ENCODE results near the gene CELA3B. TPM values are rescaled to one million over a fixed set of nuclear protein-coding genes. Genes with fewer than 3 reads are reported as not detected.

Gene CELA3B
- total and polyA plus RNA-seq, 2 of the 13 experiments (the other 11 are each of a cell fraction or from before 2014, with no cell fraction given) = 0.34 TPM; not detected in 1

DNA sequence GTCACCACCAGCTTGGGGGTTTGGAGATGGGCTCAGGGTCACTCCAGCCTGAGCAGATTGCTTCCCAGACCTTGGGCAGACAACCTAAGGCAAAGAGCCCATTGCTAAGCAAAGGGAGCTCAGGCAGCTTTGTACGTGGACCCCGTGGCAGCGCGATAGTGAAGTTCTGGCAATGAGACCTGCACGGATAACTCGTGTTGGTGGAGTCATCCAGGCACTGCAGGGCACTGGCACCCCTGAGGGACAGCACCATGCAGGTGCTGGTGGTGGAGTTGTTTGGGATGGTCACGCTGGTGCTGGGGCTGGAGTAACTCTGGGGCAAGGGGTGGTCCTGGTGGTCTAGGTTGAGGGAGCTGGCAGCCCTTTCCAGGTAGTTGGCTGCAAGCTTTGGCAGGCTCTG lies 26.1 kb upstream of the CELA3B start:
- ChIA-PET CTCF (ENCODE audit: low intra/inter-chr PET ratio, low total read pairs) (no interaction called here), POLR2A (no interaction called here)
- H3K27me3 ChIP-seq (ENCODE audit: control insufficient read depth in 1 of 2, insufficient read depth in 2 of 2, low read length in 2 of 2) = peaks cover 5 to 52% of the 10 kb centered on the region in 2 experiments; a peak in 4 of 5 replicates
- intact Hi-C loops (cut with micrococcal nuclease; ENCODE audit: unreplicated experiment) (no loop called here), in situ Hi-C loops (cut with HindIII; ENCODE audit: extremely low pct_ligation_motif_present, low pct_unique_long_range_greater_than_20kb) (no loop called here)
- no peak overlapping the region for H2AFZ ChIP-seq (ENCODE audit: low read length)
- 79% methylated on average over 6 of the region's 7 CpGs for WGBS (ENCODE audit: low lambda C conversion rate)
- H3K9me3 ChIP-seq (ENCODE audit: low read length) = no peaks in the 10 kb centered on the region
- no peak for ATAC-seq
- H3K4me2 ChIP-seq (ENCODE audit: low read depth, low read length) = no peak overlapping the region
- H4K20me1 ChIP-seq (ENCODE audit: insufficient read depth, low read length) = no peaks in the 10 kb centered on the region
- H3K9ac ChIP-seq (ENCODE audit: insufficient read depth, low read depth, low read length) = no peak overlapping the region
- no peak overlapping the region for H3K4me3 ChIP-seq (replicated peaks in 1 of 3; ENCODE audit: insufficient read depth in 1 of 3, low read depth in 2 of 3, low read length in 3 of 3)
- DNase-seq (ENCODE audit: low spot score) = no peak
- H3K36me3 ChIP-seq (replicated peaks in 1 of 2; ENCODE audit: control insufficient read depth in 1 of 2, insufficient read depth in 2 of 2, low read length in 2 of 2) = no peaks in the 10 kb centered on the region
- no peaks in the 10 kb centered on the region for H3K79me2 ChIP-seq (ENCODE audit: insufficient read depth, low read length)
- no TSS peak for BruUV-seq (replicated peaks)
- no peak overlapping the region for H3K27ac ChIP-seq (ENCODE audit: extremely low read length, insufficient read depth, low read length)
- FAIRE-seq = no peak
- peaks cover 25% of the 10 kb centered on the region for H3K4me1 ChIP-seq (ENCODE audit: insufficient read depth, low read length)
- TF ChIP-seq ZNF557 (CRISPR knock-in tag; IDR thresholded peaks at IDR 0.05) (no peak), CHD2 (IDR thresholded peaks at IDR 0.05; ENCODE audit: low read depth, low read length) (no peak), ZSCAN20 (CRISPR knock-in tag; IDR thresholded peaks at IDR 0.05; ENCODE audit: borderline replicate concordance) (no peak), ZEB1 (IDR thresholded peaks at IDR 0.05; ENCODE audit: insufficient replicate concordance, low read depth) (no peak), ZNF709 (CRISPR knock-in tag; IDR thresholded peaks at IDR 0.05) (no peak), MAZ (IDR thresholded peaks at IDR 0.05; ENCODE audit: borderline replicate concordance, low read depth, low read length) (no peak), MAZ (CRISPR knock-in tag; IDR thresholded peaks at IDR 0.05; ENCODE audit: low read depth) (no peak), ZNF724P (CRISPR knock-in tag; IDR thresholded peaks at IDR 0.05; ENCODE audit: borderline replicate concordance) (no peak), MED1 (CRISPR knock-in tag; IDR thresholded peaks at IDR 0.05) (no peak), HIVEP1 (CRISPR knock-in tag; IDR thresholded peaks at IDR 0.05) (no peak), TRIM24 (CRISPR knock-in tag; IDR thresholded peaks at IDR 0.05) (no peak), MLLT10 (CRISPR knock-in tag; IDR thresholded peaks at IDR 0.05) (no peak), TBL1XR1 (IDR thresholded peaks at IDR 0.05; ENCODE audit: borderline replicate concordance, low read length, partially characterized antibody) (no peak), ADNP (CRISPR knock-in tag; IDR thresholded peaks at IDR 0.05) (no peak), NFYB (CRISPR knock-in tag; IDR thresholded peaks at IDR 0.05) (no peak), SMAD3 (CRISPR knock-in tag; IDR thresholded peaks at IDR 0.05) (no peak), ZNF530 (CRISPR knock-in tag; IDR thresholded peaks at IDR 0.05; ENCODE audit: low read depth) (no peak)
- TF ChIP-seq, protein P1, sequence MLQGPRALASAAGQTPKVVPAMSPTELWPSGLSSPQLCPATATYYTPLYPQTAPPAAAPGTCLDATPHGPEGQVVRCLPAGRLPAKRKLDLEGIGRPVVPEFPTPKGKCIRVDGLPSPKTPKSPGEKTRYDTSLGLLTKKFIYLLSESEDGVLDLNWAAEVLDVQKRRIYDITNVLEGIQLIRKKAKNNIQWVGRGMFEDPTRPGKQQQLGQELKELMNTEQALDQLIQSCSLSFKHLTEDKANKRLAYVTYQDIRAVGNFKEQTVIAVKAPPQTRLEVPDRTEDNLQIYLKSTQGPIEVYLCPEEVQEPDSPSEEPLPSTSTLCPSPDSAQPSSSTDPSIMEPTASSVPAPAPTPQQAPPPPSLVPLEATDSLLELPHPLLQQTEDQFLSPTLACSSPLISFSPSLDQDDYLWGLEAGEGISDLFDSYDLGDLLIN (CRISPR knock-in tag; IDR thresholded peaks at IDR 0.05; ENCODE audit: borderline replicate concordance) = no peak
- TF ChIP-seq, protein P2, sequence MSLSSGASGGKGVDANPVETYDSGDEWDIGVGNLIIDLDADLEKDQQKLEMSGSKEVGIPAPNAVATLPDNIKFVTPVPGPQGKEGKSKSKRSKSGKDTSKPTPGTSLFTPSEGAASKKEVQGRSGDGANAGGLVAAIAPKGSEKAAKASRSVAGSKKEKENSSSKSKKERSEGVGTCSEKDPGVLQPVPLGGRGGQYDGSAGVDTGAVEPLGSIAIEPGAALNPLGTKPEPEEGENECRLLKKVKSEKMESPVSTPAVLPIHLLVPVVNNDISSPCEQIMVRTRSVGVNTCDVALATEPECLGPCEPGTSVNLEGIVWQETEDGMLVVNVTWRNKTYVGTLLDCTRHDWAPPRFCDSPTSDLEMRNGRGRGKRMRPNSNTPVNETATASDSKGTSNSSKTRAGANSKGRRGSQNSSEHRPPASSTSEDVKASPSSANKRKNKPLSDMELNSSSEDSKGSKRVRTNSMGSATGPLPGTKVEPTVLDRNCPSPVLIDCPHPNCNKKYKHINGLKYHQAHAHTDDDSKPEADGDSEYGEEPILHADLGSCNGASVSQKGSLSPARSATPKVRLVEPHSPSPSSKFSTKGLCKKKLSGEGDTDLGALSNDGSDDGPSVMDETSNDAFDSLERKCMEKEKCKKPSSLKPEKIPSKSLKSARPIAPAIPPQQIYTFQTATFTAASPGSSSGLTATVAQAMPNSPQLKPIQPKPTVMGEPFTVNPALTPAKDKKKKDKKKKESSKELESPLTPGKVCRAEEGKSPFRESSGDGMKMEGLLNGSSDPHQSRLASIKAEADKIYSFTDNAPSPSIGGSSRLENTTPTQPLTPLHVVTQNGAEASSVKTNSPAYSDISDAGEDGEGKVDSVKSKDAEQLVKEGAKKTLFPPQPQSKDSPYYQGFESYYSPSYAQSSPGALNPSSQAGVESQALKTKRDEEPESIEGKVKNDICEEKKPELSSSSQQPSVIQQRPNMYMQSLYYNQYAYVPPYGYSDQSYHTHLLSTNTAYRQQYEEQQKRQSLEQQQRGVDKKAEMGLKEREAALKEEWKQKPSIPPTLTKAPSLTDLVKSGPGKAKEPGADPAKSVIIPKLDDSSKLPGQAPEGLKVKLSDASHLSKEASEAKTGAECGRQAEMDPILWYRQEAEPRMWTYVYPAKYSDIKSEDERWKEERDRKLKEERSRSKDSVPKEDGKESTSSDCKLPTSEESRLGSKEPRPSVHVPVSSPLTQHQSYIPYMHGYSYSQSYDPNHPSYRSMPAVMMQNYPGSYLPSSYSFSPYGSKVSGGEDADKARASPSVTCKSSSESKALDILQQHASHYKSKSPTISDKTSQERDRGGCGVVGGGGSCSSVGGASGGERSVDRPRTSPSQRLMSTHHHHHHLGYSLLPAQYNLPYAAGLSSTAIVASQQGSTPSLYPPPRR (CRISPR knock-in tag; IDR thresholded peaks at IDR 0.05; ENCODE audit: borderline replicate concordance) = no peak
- TF ChIP-seq, protein P3, sequence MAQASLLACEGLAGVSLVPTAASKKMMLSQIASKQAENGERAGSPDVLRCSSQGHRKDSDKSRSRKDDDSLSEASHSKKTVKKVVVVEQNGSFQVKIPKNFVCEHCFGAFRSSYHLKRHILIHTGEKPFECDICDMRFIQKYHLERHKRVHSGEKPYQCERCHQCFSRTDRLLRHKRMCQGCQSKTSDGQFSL (CRISPR knock-in tag; IDR thresholded peaks at IDR 0.05) = no peak

Data from HepG2 (cell line).